IPS-NIHi7 (cell line): ENCODE data around the gene PLEKHH1.
"Not testable (repeated sequence)": the region's sequence is repeated elsewhere in the genome, so short reads cannot be mapped to it uniquely, and the experiment has no call there.

ENCODE experiments used
- DNase-seq: peaks from one replicate; pipeline ENCODE4 v3.0.0; 2012; ENCODE audit warnings: mixed read lengths; ENCODE audit errors: extremely low spot score

The PLEKHH1 gene

GRCh38 chr14:67532606-67532997, 488 bp upstream of the PLEKHH1 start:
- no peak for DNase-seq

GRCh38 chr14:67533754-67534085, 630 bp downstream of the PLEKHH1 start:
- DNase-seq: no peak

- no peak for DNase-seq
Measured at GRCh38 chr14:67536087-67536486, 3.0 kb downstream of the PLEKHH1 start.

DNA sequence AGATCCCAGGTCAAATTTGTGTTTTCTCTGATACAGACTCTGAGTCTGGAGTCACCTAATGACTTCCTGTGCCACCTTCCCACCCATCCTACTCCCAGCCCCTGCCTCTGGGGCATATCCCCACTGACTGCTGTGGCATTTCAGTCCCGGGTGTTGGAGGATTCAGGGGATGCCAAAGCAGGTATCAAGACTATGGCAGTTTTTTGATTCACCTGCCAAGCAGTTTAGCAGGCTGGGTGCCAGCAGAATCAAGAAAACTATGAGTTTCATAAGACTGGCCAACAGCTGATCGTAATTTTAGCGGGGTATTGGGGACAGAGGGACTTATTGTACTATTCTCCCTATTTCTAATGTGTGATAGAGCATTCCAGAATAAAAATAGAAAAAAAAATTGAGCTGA, 4.6 kb downstream of the PLEKHH1 start:
- no peak for DNase-seq

GRCh38 chr14:67538501-67538900, 5.4 kb downstream of the PLEKHH1 start:
- no peak for DNase-seq

DNA sequence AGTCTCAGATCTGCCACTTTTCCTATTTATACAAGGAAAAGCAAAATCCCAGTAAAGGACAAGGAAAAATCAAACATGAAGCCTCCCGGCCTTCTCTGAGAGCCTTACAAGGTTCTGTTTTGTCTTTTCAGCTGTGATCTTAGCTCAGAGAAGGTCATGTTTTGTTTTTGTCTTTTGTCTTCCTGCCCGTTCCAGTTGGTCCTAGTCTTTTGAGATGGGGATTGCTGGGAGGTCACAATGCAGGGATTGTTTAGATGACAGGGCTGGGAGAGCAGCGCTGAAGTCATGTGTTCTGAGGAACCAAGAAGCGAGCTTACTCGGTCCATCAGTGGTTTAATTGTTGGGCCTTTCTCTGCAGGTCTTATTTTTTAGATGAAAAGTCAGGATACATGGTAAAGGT, 6.0 kb downstream of the PLEKHH1 start:
- DNase-seq: no peak

DNA sequence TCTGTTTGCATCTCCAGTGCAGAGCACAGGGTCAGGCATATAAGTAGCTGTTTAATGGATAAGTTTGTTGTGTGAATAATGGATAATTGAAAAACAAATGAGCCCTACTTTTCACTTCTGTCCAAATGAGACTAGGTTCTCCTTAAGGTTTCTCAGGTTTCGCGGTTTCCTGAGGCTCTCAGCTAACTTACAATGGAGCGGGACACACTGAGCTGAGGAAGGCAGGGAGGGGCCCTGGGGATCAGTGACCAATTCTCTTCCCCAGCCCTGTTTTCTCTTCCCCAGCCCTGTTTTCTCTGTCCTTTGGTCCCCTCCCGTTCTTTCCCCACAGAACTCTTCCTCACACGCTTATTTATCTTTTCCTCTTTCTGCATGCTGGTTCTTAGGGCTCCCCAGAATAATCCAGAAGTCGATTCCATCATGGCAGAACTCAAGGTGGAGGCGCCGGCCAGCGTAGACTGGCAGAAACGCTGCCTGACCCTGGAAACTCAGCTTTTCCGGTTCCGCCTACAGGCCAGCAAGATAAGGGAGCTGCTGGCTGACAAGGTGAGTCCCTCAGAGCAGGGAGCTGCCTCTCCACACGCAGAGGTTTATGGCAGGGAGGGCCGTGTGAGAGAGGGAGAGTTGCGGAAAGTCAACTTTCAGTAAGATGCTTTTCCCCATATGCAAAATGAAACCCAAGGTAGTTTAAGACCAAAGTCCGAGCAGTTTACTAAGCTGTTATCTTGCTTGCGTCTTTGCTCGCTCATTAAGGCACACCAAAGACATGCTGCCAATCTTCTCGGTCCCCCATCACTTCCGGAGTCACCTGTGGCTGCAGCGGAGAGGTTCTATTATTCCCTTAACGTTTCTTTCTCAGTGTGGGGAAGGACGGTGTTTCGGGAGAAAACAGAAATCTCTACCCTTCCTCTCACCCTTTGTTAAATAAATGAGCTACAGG, 8.6 kb downstream of the PLEKHH1 start:
- peak; percentile 76 for DNase-seq

DNA sequence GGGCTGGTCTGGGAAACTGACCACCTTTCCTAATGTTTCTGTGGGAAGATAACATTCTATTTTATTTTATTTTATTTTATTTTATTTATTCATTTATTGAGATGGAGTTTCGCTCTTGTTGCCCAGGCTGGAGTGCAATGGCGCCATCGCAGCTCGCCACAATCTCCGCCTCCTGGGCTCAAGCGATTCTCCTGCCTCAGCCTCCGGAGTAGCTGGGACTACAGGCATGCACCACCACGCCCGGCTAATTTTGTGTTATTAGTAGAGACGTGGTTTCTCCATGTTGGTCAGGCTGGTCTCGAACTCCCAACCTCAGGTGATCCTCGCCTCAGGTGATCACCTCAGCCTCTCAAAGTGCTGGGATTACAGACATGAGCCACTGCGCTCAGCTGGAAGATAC, 9.5 kb downstream of the PLEKHH1 start:
- DNase-seq: not testable (repeated sequence)

DNA sequence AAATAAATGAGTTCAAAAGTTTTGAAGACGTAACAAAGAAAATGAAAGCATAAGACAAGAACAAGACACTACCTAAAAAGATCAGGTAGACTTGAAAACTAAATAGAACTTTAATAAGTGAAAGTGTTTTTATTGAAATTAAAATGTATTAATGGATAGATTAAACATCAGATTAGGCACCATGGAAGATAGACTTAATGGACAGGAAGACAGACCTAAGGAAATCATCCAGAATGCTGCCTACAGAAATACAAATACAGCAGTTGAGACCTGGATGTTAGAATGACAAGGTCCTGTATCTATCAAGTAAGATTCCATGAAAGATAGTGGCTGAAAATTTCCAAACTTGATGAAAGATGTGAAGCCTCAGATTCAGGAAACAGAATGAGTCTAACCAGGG, 11.5 kb downstream of the PLEKHH1 start:
- no peak for DNase-seq

GRCh38 chr14:67547224-67547780, 14.2 kb downstream of the PLEKHH1 start:
- no peak for DNase-seq

GRCh38 chr14:67549734-67550133, 16.6 kb downstream of the PLEKHH1 start:
- DNase-seq: no peak

- DNase-seq: no peak
Measured at GRCh38 chr14:67551123-67551522, 18.0 kb downstream of the PLEKHH1 start.

DNA sequence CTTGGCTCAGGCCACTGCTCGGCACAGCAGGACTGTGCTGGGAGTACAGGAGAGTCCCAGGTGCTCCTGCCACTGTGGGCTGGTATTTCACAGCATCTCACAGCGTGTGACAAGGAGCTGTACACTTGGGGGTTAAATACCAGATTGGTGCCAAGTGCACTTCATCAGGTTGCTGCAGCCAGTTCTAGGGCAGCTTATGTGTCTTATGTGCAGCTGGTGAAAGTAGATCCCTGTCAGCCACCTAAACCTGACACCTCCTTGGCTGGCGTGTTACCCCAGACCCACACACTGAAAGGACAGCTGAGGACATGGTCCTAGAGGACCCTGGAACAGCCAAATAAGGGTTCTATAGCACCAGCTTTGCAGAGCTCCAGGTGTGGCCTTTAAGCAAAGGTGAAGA, 18.9 kb downstream of the PLEKHH1 start:
- no peak for DNase-seq

- DNase-seq: no peak
Measured at GRCh38 chr14:67553547-67553946, 20.5 kb downstream of the PLEKHH1 start.

DNA sequence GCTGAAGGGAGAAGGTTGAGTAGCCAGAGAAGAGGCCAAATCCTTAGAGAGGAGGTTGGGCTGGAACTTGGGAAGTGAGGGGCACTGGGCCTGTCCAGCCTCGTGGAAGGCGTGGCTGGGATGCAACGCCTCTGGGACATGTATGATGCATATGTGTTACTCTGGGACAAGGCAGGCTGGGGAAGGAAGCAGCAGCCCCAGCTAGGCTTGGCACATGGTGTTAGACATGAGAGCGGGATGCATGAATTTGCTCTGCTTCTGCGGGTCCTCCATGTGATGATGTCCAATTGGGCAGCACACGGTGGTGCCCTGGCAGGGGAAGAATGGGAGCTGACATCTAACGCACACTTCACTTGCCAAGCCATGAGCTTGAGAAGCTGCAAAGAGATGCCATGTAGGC, 21.3 kb downstream of the PLEKHH1 start:
- no peak for DNase-seq

- no peak for DNase-seq
Measured at GRCh38 chr14:67555518-67556090, 22.5 kb downstream of the PLEKHH1 start.

DNA sequence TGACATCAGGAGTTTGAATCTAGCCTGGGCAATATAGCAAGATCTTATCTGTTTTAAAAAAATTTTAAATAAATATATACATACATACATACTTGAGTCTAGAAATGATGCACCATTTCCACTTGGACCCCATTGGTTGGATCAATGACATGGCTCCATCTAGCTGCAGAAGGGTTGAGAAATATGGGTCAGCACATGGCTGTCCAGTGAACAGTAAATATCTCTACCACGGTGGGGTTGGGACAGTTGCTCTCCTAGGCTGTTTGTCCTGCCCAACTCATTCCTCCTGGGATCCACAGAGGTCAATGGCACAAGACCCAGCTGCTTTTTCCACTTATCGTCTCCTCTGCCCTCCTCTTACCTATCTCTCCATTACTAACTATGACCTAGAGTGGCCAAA, 23.6 kb downstream of the PLEKHH1 start:
- no peak for DNase-seq

- DNase-seq: no peak
Measured at GRCh38 chr14:67557118-67557517, 24.0 kb downstream of the PLEKHH1 start.

DNA sequence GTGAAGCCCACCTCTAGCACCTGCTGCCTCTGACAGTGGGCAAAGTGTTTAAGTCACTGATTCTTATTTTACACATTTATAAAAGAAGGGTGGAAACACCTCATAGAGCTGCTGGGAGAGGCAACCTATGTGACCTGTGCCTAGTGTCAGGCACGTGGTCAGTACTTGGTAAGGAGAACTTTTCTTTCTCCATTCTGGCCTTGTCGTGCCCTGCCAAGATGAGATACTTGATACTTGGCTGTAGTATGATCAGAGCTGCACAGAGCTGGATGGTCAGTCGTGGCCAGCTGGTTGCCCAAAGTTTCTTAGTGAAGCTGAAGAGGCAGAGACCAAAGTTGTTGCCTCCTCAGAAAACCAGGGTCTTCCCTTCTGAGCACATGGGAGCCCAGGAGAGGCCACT, 24.6 kb downstream of the PLEKHH1 start:
- DNase-seq: no peak

DNA sequence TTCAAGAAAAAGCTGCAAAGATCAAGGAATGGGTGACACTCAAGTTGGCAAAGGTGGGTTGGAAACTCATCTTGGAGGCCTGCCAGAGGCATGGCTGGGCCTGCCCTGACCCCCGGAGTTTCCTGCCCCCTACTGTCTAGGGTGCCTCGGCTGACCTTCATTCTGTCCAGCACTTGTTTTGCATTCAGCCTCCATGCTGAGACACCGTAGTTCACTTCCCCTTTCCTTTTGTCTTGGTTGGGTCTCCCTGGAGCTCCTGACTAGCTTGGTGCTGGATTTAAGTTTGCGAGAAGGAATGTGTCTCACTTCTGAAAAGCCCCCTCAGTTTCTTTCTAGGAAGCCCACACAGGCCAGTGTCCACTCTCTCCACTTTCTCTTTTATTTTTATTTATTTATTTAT, 26.5 kb downstream of the PLEKHH1 start:
- DNase-seq: no peak

- no peak for DNase-seq
Measured at GRCh38 chr14:67562025-67562775, 29.1 kb downstream of the PLEKHH1 start.

GRCh38 chr14:67562776-67563150, 29.7 kb downstream of the PLEKHH1 start:
- no peak for DNase-seq

DNA sequence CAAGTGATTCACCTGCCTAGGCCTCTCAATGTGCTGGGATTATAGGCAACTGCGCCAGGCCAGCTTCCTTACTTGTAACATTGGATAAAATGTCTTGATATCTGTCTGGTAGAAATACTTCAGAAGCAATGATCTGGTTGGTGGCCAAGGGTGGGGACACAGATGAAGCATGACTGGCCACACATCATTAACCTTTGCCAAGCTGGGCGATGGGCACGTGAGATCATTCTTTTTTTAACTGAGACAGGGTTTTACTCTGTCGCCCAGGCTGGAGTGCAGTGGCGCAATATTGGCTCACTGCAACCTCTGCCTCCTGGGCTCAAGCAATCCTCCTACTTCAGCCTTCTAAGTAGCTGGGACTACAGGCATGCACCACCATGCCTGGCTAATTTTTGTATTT, 31.1 kb downstream of the PLEKHH1 start:
- no peak for DNase-seq
